ENCODE results near the gene G0S2. TPM values are rescaled to one million over a fixed set of nuclear protein-coding genes. Genes with fewer than 3 reads are reported as not detected.

The G0S2 gene
- total RNA-seq = 163 and 658 TPM in 2 replicates

GRCh38 chr1:209674957-209675564, at the start of gene G0S2:
Gene G0S2 (plus strand): TSS chr1:209675412. CDS start chr1:209675685, 273 bp downstream.

GRCh38 chr1:209652121-209652735, 23.0 kb upstream of the G0S2 start, which contains the start of gene LAMB3:
Gene LAMB3 (minus strand): TSS chr1:209652425. CDS start chr1:209650944, 1,481 bp downstream.

GRCh38 chr1:209704584-209704983, 29.4 kb downstream of the G0S2 start, which contains the start of gene HSD11B1:
Gene HSD11B1 (plus strand): TSS chr1:209704846. CDS start chr1:209704943, 97 bp downstream.

Other genes starting within 250 kb of the G0S2 start
- gene CAMK1G, start 91.7 kb upstream of the G0S2 start, total RNA-seq = 0.24 TPM in 1 of 2 replicates, not detected in the other
- gene LAMB3, start 23.0 kb upstream of the G0S2 start, total RNA-seq = 1,263 and 1,900 TPM in 2 replicates
- 9.2 and 49.6 TPM in 2 replicates for gene HSD11B1, start 29.4 kb downstream of the G0S2 start, total RNA-seq
- not detected in 2 replicates for gene TRAF3IP3, start 80.6 kb downstream of the G0S2 start, total RNA-seq
- gene C1orf74, start 109.1 kb downstream of the G0S2 start, total RNA-seq = 8.1 and 15.9 TPM in 2 replicates
- 231 and 613 TPM in 2 replicates for gene IRF6, start 130.7 kb downstream of the G0S2 start, total RNA-seq
- 7.5 and 10.6 TPM in 2 replicates for gene UTP25, start 152.6 kb downstream of the G0S2 start, total RNA-seq